Cardiac fibroblast (primary cell): ENCODE results near the gene KIDINS220.

Experiments used
- DNase-seq, 2 donors: peaks; one replicate each; pipeline versions ENCODE4 v3.0.0 to v3.0.0-alpha.2; 2010; ENCODE audit warnings: low read depth in 2 of 2
- H3K4me3 ChIP-seq, 2 donors: replicated peaks in 1 of 2; 1 replicate in 1 of 2; 2 replicates in 1 of 2; pipeline ENCODE4 v1.5.1; 2011; ENCODE audit warnings: low read depth in 2 of 2, low read length in 2 of 2, mild to moderate bottlenecking in 2 of 2, moderate library complexity in 1 of 2
- CTCF ChIP-seq: IDR thresholded peaks from one replicate; pipeline ENCODE4 v1.5.1; 2011; ENCODE audit warnings: low read depth, mild to moderate bottlenecking, low read length, inconsistent platforms

KIDINS220 gene

GRCh38 chr2:8819948-8820347, 17.5 kb downstream of the KIDINS220 start:
- no peak overlapping the region for H3K4me3 ChIP-seq
- DNase-seq, result no peak
- TF ChIP-seq CTCF, result no peak

- DNase-seq, result peak in 1 of 2 donors; percentile 59
- TF ChIP-seq CTCF, result no peak
- H3K4me3 ChIP-seq, result no peak overlapping the region
These were observed 18.2 kb downstream of the KIDINS220 start for GRCh38 chr2:8819194-8819593.

- no peak for TF ChIP-seq CTCF
- no peak for DNase-seq
These were observed 20.2 kb downstream of the KIDINS220 start for GRCh38 chr2:8817221-8817620.

GRCh38 chr2:8806885-8807704, 30.3 kb downstream of the KIDINS220 start:
- TF ChIP-seq CTCF, result no peak
- DNase-seq, result no peak
- H3K4me3 ChIP-seq, result no peak overlapping the region

More at GRCh38 chr2:8817221-8817620, 20.2 kb downstream of the KIDINS220 start:
- no peak overlapping the region for H3K4me3 ChIP-seq

GRCh38 chr2:8805278-8806210, 31.9 kb downstream of the KIDINS220 start:
- H3K4me3 ChIP-seq, result no peak overlapping the region
- no peak for TF ChIP-seq CTCF
- DNase-seq, result peak in 1 of 2 donors; percentile 7

- TF ChIP-seq CTCF, result peak; percentile 12
- H3K4me3 ChIP-seq, result no peak overlapping the region
- peak; percentile 90 to 96 for DNase-seq
These were observed 33.6 kb downstream of the KIDINS220 start for GRCh38 chr2:8803658-8804379.
